GM19468 (cell line): ENCODE results near the gene ORAI1.
"Not testable (repeated sequence)": the region's sequence is repeated elsewhere in the genome, so short reads cannot be mapped to it uniquely, and the experiment has no call there.

ENCODE experiments used
- ATAC-seq: cut with Tn5 transposase; IDR thresholded peaks from one replicate; pipeline ENCODE4 v1.9.1; 2021; ENCODE audit warnings: mild to moderate bottlenecking, moderate library complexity, moderate number of reproducible peaks; ENCODE audit not compliant: unreplicated experiment; ENCODE audit errors: extremely low read depth

Gene ORAI1

DNA sequence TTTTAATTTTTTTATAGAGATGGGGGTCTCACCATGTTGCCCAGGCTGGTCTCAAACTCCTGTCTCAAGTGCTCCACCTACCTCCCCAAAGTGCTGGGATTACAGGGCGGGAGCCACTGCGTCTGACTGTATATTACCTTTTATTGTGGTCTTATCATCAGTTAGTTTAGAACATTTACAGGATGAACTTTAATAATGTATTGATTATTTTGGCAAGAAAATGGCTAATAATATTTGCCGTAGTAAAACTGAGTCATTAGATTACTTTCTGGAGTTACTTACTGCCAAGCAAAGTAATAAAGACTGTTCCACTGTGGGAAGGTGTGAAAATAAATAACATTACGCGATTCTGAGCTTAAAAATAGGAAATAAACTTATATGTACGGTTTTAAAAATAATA lies 23.6 kb upstream of the ORAI1 start:
- no peak for ATAC-seq

GRCh38 chr12:121603581-121603980 lies 22.7 kb upstream of the ORAI1 start:
- ATAC-seq: no peak

- no peak for ATAC-seq
These were observed 18.0 kb upstream of the ORAI1 start for GRCh38 chr12:121608301-121608700.

GRCh38 chr12:121610239-121611149 lies 15.8 kb upstream of the ORAI1 start:
- ATAC-seq: no peak

- no peak for ATAC-seq
These were observed 15.0 kb upstream of the ORAI1 start for GRCh38 chr12:121611306-121611705.

DNA sequence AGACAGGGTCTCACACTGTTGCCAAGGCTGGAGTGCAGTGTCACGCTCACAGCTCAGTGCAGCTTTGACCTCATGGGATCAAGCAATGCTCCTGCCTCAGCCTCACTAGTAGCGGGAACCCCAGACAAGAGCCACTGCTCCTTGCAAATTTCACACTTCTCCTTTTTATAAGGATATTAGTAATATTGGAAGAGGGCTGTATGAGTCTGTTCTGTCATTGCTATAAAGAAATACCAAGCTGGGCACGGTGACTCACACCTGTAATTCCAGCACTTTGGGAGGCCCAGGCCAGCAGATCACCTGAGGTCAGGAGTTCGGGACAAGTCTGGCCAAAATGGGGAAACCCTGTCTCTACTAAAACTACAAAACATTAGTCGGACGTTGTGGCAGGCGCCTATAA lies 12.9 kb upstream of the ORAI1 start:
- ATAC-seq: no peak

- no peak for ATAC-seq
These were observed 11.4 kb upstream of the ORAI1 start for GRCh38 chr12:121614872-121615467.

GRCh38 chr12:121618659-121619233 lies 7.6 kb upstream of the ORAI1 start:
- ATAC-seq: no peak

DNA sequence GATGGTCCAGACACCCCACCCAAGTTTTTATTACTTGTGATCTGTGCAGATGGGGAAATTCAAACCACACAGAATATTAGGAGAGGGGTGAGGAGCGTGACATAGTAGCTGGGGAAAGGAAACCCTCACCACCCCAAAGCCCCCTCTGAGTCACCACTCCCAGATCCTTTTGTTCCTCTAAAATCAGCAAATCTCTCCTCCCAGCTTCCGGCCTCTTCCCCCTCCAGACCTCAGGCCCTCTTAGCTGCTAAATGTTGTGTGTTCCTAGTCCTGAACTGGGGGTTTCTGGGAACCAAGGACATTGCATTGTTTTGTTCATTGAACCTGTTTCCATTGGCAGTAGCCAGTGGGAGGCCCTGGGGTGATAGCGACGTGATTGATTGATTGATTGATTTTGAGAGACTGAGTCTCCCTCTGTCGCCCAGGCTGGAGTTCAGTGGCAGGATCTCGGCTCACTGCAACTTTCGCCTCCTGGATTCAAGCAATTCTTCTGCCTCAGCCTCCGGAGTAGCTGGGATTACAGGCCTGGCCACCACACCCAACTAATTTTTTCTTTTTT lies 5.9 kb upstream of the ORAI1 start:
- no peak for ATAC-seq

DNA sequence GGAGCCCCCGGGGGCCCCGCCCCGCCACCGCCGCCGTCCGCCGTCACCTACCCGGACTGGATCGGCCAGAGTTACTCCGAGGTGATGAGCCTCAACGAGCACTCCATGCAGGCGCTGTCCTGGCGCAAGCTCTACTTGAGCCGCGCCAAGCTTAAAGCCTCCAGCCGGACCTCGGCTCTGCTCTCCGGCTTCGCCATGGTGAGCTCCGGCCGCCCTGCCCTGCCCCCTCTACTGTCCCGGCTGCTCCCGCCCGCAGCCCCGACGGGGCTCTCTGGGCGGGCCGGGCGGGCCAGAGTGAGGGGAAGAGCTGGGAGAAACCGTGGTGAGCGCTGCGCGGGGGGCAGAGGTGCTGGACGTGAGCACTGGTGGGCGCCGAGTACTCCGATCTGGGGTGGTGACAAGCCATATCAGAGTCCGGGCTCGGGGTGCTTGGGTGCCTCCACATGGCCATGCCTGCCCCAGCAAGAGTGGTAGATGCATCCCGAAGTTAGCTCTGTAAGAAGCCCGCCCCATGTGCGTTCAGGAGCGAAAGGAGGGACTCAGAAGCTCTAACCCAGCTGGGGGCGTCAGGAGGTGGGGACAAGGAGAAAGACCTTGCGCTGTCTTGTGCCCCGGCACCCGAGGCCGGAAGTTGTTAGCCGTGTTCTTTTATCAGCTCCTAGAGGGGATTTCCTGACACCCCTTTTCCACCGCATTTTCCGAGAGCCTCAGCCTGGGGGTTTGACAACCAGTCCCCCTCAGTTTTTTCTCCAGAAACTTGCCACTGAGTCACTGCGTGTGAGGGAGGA lies 717 bp downstream of the ORAI1 start:
- ATAC-seq: no peak

DNA sequence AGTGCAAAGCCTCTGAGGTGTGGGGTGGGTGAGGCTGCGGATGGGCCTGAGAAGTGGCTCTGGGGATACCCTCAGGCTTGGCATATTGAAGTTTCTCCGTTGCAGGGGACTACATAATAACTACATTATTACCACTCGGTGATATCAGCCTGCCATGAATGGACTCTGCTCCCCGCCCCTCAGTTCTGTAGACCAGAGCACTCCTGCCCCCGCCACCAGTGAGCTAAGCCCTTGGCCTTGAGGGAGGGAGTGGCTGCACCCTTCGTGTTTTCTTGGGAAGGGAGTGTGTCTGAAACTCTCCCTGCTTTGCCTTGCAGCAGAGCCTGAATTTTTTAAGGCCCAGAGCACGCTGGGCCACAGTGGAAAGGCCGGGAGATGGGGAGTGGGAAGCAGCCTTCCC lies 1.7 kb downstream of the ORAI1 start:
- ATAC-seq: no peak

- no peak for ATAC-seq
These were observed 2.2 kb downstream of the ORAI1 start for GRCh38 chr12:121628536-121628935.

DNA sequence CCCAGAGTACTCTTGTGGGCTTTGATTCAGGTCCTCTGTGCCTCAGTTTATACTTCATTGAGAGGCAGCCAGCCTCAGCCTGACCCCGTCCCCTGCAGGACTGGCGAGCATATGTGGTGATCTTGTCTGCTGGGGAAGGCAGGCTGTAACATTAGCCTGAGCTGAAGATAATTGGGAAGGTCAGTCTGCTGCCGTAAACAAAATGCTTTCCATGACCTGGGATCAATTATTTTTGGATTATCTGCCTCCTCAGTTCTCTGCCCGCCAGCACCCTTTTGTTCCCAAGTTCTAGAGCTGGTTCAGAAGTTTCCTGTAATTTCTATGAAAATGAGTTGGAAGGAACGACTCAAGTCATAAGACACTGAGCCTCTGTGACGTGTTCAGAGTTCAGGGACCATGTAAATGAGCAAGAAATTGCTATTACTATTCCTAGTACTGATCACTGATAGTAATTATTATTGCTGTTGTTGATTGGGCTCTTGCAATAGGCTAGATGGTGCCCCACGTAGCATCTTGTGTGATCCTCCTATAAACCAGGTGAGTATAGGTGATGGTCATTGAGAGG lies 4.5 kb downstream of the ORAI1 start:
- ATAC-seq: no peak

- ATAC-seq: no peak
These were observed 6.0 kb downstream of the ORAI1 start for GRCh38 chr12:121632069-121632970.

DNA sequence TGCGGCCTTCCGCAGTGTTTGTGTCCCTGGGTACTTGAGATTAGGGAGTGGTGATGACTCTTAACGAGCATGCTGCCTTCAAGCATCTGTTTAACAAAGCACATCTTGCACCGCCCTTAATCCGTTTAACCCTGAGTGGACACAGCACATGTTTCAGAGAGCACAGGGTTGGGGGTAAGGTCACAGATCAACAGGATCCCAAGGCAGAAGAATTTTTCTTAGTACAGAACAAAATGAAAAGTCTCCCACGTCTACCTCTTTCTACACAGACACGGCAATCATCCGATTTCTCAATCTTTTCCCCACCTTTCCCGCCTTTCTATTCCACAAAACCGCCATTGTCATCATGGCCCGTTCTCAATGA lies 7.5 kb downstream of the ORAI1 start:
- ATAC-seq: not testable (repeated sequence)

DNA sequence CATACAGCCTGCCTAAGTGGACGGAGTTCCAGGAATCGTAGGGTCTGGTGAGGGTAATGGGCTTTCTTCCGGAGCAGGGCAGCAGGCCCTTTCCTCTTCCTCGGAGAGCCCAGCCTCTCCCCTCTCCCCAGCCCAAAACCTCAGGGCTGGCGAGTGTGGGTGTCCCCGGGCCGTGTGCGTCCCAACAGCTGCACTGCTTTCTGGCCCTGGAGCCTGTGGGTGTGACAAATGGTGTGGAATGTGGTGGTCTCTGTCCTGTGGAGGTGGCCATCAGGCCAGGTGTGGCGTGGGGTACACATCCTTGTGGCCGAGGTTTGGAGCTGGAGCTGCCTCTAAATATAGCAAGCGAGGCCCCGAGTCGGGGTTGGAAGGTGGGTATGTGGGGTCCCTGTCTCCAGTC lies 8.5 kb downstream of the ORAI1 start:
- no peak for ATAC-seq

DNA sequence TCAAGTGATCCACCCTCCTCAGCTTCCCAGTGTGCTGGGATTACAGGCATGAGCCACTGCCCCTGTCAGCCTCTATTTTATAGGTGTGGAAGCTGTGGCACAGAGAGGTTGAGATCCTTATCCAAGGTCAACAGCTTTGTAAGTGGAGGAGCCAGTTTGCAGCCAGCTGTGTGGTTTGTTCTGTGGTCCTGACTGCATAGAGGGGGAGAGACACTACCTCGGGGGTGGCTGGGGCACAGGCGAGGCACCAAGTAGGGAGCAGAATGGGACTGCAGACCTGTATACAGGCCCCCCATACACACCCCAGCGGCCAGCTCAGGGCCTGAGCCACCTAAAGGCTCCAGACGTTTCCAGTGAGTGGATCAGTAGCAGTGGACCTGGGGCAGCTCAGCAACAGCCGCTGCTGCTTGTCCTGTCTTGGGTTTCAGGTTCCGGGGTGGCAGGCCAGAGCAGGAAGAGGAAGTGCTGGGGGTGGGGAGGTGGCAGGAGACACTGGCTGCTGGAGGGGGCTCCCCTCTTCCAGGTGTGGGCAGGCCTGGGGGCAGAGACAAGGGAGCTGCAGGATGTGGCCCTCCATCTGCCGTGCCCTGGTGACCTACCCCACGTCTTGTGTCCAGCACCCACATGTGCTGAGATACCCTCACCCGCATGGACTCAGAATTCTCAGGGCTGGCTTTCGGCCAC lies 11.0 kb downstream of the ORAI1 start:
- ATAC-seq: no peak
